Measurements from ENCODE around the gene EML5. TPM values are rescaled to one million over a fixed set of nuclear protein-coding genes. Genes with fewer than 3 reads are reported as not detected.

EML5 gene
- total RNA-seq, 4 donors from 2014 or later = 0.42 to 3.3 (median 1.2) TPM

- no peaks in the 10 kb centered on the region for H3K36me3 ChIP-seq
- H3K4me1 ChIP-seq = no peaks in the 10 kb centered on the region
- H3K27me3 ChIP-seq = no peaks in the 10 kb centered on the region
- H3K4me3 ChIP-seq = no peak overlapping the region
- TF ChIP-seq CTCF (IDR thresholded peaks at IDR 0.05) (no peak), POLR2A (IDR thresholded peaks at IDR 0.05) (no peak), POLR2AphosphoS5 (IDR thresholded peaks at IDR 0.05) (no peak), EP300 (IDR thresholded peaks at IDR 0.05) (no peak)
- DNase-seq (ENCODE audit: low spot score in 2 of 2) = no peak
- no peaks in the 10 kb centered on the region for H3K9me3 ChIP-seq
- no peak overlapping the region for H3K27ac ChIP-seq
Measured at GRCh38 chr14:88628033-88628432, 164.7 kb downstream of the EML5 start.

DNA sequence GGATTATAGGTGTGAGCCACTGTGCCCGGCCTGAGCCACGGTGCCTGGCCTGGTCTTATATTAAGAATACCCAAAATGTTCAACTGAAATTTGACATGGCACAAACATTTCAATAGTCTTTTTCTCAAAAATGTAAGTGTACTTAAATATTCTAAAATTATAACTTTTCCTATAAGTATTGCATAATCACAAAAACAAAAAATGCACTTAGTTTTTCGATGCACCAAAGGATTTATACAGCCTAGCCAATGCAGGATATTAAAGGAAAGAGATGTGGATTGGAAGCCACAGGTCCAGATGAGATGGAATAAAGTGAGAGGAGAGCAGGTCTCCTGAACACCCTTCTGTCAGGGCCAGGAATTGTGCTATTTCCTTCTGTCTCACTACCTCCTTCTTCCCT is 167.1 kb downstream of the EML5 start:
- no peak for DNase-seq (ENCODE audit: low spot score in 2 of 2)
- H3K36me3 ChIP-seq = no peaks in the 10 kb centered on the region
- TF ChIP-seq CTCF (IDR thresholded peaks at IDR 0.05) (no peak), EP300 (IDR thresholded peaks at IDR 0.05) (no peak)
- no peaks in the 10 kb centered on the region for H3K4me1 ChIP-seq
- H3K27ac ChIP-seq = no peak overlapping the region
- no peaks in the 10 kb centered on the region for H3K27me3 ChIP-seq
- no peaks in the 10 kb centered on the region for H3K9me3 ChIP-seq
- WGBS = 90% methylated on average over 3 of the region's 3 CpGs
- H3K4me3 ChIP-seq = no peak overlapping the region

DNA sequence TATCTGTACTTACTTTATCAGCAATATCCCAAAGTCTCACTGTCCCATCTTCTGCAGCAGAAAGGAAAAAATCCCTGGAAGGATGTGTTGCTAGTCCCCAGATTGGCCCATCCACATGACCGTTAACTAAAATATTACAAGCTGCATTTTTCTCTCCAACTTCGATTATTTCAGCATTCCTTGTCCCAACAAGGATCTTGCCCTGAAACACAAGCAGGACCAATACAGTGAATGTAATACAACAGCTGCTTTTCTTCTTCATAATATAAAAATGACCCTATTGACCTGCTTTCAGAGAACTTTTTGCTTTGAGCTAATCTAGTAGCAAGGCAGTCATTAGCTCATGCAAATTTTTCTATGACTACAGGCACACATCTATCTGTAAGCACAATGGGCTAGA is 171.7 kb downstream of the EML5 start:
- H3K4me1 ChIP-seq = no peaks in the 10 kb centered on the region
- no peaks in the 10 kb centered on the region for H3K9me3 ChIP-seq
- no peak overlapping the region for H3K27ac ChIP-seq
- no peak overlapping the region for H3K4me3 ChIP-seq
- no peak for DNase-seq (ENCODE audit: low spot score in 2 of 2)
- H3K36me3 ChIP-seq = no peaks in the 10 kb centered on the region
- 65% methylated on average over 2 of the region's 2 CpGs for WGBS
- no peak for TF ChIP-seq POLR2A (IDR thresholded peaks at IDR 0.05)
- TF ChIP-seq EP300 (IDR thresholded peaks at IDR 0.05) = no peak
- TF ChIP-seq CTCF (IDR thresholded peaks at IDR 0.05) = no peak
- TF ChIP-seq POLR2AphosphoS5 (IDR thresholded peaks at IDR 0.05) = no peak
- H3K27me3 ChIP-seq = no peaks in the 10 kb centered on the region

- TF ChIP-seq POLR2A (IDR thresholded peaks at IDR 0.05) (no peak), CTCF (IDR thresholded peaks at IDR 0.05) (no peak), POLR2AphosphoS5 (IDR thresholded peaks at IDR 0.05) (no peak), EP300 (IDR thresholded peaks at IDR 0.05) (no peak)
- H3K36me3 ChIP-seq = peaks cover 2% of the 10 kb centered on the region
- no peaks in the 10 kb centered on the region for H3K9me3 ChIP-seq
- H3K27ac ChIP-seq = no peak overlapping the region
- no peaks in the 10 kb centered on the region for H3K27me3 ChIP-seq
- H3K4me1 ChIP-seq = peaks cover 5% of the 10 kb centered on the region
- no peak overlapping the region for H3K4me3 ChIP-seq
- 80% methylated on average over 5 of the region's 5 CpGs for WGBS
- no peak for DNase-seq (ENCODE audit: low spot score in 2 of 2)
Measured at GRCh38 chr14:88618476-88618875, 174.3 kb downstream of the EML5 start.

DNA sequence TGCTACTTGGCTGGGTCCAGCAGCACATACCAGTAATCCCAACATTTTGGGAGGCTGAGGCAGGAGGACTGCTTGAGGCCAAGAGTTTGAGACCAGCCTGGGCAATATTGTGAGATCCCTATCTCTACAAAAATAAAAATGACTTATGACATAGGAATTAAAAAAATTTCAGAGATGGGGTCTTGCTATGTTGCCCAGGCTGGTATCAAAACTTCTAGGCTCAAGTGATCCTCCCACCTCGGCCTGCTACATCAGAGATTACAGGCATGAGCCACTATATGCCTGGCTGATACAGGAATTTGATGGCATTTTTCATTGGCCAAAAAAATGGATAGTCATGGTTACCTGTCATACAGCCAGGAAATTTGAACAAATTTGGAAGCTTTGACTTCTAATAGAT is 175.3 kb downstream of the EML5 start:
- H3K27ac ChIP-seq = no peak overlapping the region
- H3K36me3 ChIP-seq = peaks cover 10% of the 10 kb centered on the region
- WGBS = 61% methylated on average over 1 of the region's 1 CpG
- H3K27me3 ChIP-seq = no peaks in the 10 kb centered on the region
- H3K4me1 ChIP-seq = peaks cover 5% of the 10 kb centered on the region
- no peak for DNase-seq (ENCODE audit: low spot score in 2 of 2)
- no peak overlapping the region for H3K4me3 ChIP-seq
- TF ChIP-seq EP300 (IDR thresholded peaks at IDR 0.05) = no peak
- no peak for TF ChIP-seq POLR2AphosphoS5 (IDR thresholded peaks at IDR 0.05)
- no peak for TF ChIP-seq POLR2A (IDR thresholded peaks at IDR 0.05)
- TF ChIP-seq CTCF (IDR thresholded peaks at IDR 0.05) = no peak
- no peaks in the 10 kb centered on the region for H3K9me3 ChIP-seq
